Measurements from ENCODE around the gene SREBF1. TPM values are rescaled to one million over a fixed set of nuclear protein-coding genes. Genes with fewer than 3 reads are reported as not detected.

The SREBF1 gene
- total RNA-seq, 4 donors from 2014 or later = 17.0 to 255 (median 18.9) TPM

DNA sequence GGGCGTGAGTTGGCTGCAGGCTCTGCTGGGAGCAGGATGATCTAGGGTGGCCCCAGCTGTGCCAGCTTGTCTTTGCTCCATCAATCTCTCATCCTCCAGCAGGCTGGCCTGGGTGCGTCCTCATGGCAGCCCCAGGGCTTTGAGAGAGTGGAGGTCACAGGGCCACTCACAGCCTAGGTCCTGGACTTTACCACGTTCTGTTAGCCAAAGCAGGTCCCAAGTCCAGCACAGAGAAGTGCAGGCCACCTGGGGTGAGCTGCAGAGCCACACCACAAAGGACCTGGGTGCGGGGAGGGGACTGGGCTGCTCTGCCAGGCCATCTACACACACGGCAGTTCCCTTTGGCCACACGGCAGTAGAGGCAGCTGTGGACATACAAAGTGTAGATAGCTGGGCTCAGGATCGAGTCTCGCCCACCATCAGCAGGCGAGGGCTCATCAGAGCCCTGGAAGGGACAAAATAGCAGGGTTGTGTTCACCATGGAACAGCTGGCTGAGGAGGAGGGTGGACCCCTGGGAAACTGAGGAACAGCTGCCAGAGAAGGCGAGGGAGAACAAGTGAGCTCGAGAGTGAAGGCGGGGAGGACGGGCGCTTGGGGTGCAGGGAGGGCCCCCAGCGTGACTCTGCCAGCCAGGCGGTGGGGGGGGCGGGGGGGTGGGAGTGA is 30.0 kb downstream of the SREBF1 start:
- TF ChIP-seq, protein P1, sequence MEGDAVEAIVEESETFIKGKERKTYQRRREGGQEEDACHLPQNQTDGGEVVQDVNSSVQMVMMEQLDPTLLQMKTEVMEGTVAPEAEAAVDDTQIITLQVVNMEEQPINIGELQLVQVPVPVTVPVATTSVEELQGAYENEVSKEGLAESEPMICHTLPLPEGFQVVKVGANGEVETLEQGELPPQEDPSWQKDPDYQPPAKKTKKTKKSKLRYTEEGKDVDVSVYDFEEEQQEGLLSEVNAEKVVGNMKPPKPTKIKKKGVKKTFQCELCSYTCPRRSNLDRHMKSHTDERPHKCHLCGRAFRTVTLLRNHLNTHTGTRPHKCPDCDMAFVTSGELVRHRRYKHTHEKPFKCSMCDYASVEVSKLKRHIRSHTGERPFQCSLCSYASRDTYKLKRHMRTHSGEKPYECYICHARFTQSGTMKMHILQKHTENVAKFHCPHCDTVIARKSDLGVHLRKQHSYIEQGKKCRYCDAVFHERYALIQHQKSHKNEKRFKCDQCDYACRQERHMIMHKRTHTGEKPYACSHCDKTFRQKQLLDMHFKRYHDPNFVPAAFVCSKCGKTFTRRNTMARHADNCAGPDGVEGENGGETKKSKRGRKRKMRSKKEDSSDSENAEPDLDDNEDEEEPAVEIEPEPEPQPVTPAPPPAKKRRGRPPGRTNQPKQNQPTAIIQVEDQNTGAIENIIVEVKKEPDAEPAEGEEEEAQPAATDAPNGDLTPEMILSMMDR (IDR thresholded peaks at IDR 0.05; ENCODE audit: low read depth) = no peak

DNA sequence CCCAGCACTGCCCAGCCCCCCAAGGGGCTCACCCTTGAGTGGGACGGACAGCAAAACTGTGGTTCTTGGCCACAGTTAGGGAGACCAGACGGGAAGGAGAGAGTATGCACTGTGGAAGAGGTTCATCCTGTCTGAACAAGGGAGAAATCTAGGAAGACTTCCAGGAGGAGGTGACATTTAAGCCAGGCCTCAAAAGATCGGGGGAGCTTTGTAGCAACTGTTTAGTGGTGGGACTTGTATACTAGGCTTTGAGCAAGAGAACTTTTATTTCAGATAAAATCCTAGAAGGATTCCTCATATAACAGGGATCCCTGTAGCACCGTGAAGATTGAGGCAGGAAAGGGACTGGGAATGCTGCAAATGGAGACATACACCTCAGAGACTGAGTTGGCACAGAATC is 30.8 kb downstream of the SREBF1 start:
- TF ChIP-seq, protein P1 (IDR thresholded peaks at IDR 0.05; ENCODE audit: low read depth) = no peak

DNA sequence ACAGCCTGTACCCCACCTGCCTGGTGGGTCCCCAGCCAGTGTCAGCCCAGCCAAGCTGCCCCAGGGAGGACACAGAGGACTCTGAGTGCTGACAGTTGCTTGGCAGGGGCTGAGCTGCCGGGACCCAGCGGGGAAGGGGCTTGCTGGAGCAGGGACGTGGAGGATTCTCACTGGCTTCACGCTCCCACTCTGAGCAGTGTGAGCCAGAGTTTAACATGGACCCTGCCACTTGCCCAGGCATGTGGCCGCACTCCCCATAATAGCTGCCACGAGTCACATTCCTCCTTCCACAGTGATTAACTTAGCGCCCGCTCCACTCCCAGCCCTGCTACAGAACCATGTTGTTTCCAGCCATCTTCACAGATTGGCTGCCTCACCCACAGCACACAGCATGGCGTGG is 31.2 kb downstream of the SREBF1 start:
- TF ChIP-seq, protein P1 (IDR thresholded peaks at IDR 0.05; ENCODE audit: low read depth) = no peak

DNA sequence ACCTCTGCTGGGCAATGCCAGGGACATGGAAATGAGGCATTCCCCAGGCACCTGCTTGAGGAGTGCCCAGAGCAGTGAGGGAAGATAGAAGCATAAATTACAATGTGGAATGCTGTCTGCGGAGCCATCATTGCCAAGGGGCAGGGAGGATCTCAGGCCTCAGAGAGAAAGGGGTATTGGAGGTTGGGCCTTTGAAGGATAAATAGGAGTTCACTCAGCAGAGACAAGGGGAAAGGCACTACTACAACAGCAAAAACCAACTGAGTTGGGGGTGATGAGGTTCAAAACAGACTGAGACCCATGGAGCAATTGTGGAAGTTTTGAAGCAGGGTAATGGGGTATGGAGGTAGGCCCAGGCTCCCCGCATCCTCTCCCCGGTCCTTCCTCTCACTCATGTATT is 32.8 kb downstream of the SREBF1 start:
- TF ChIP-seq, protein P1 (IDR thresholded peaks at IDR 0.05; ENCODE audit: low read depth) = no peak

DNA sequence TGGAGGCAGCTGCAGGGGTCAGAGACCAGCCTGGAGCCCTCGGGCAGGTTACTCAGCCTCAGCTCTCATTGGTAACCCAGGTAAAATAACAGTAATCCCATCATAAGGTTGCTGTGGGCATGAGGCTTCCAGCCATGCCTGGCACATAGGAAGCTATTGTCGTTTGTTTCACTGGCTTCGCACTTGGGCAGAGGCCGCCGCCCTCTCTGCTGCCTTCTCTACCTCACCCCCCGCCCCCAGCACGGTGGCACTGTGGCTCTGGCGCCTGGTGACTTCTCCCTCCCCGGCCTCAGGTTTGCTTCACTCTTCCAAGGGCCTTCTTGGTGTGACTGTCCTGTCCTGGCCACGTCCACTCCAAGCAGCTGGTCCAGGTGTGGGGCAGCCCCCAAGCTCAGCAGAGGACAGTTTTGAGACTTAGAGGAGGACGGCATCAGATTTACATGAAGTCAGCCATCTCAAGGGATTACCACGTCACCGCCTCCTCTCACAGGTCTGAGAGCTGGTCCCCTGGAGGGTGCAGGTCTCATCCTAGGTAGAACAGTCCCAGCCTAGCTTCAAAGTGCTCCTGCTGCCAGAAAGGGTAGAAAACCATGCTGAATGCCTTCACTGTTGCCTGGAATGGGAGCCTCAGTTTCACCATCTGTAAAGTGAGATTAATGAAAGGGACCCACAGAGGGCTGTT is 34.8 kb downstream of the SREBF1 start:
- TF ChIP-seq, protein P1 (IDR thresholded peaks at IDR 0.05; ENCODE audit: low read depth) = no peak

DNA sequence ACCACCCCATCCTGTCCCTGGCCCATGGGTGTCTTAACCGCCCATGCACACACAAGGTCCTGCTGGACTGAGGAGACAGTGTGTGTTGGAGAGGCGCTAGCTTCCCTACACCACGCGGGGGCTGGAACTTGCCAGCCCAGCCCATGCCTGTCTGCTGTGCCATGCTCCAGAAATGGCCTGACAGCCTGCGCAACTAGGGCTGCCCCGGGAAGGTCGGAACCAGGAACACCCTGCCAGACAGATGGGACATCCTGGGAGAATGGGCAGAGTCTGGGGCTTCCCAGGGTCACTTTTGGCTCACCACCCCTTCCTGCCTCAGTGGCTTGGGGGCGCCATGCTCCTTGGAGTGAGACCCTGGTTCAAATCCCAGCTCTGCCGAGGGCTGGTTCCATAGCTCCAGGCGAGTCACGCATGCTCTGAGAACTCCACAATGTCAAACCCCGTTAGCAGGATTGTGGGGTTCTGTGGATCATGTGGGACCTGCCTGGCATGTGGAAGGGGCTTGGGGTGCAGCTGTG is 36.2 kb downstream of the SREBF1 start:
- TF ChIP-seq, protein P1 (IDR thresholded peaks at IDR 0.05; ENCODE audit: low read depth) = no peak

DNA sequence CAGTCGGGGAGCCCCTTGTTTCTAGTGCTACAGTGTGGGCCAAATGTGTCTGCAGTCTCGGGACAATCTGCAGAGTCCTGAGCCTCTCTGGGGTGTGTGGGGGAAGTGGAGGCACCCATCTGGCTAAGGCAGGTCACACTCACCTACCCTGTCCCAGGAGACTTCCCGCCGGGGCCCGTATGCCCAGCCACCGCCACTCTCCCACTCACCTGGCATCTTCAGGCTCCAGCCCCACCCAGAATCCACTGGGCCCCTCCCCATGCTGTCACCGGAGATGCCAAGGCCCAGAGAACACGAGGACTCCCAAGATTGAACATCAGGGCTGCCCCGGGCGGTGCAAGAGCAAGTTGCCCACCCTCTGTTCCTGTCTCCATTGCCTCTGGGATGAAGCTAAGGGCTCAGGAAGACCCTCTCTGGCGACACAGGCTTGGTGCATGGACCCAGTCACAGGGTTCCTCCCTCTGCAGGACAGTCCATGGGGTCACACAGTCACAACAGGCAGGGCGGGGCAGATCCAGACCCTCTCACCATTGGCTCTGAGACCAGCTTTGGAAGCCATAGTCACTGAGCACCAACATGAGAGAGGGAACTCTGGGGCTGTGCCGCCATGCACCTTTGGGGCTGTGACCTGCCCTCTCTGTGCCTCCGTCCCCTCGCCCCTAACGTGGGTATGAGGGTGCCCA is 38.1 kb downstream of the SREBF1 start:
- TF ChIP-seq, protein P1 (IDR thresholded peaks at IDR 0.05; ENCODE audit: low read depth) = no peak

Data from subcutaneous adipose tissue (tissue), 4 donors.